Measurements from ENCODE around the gene IVL. TPM values are rescaled to one million over a fixed set of nuclear protein-coding genes. Genes with fewer than 3 reads are reported as not detected.

The IVL gene
- total RNA-seq, result 100 to 1,000 TPM; 155 to 336 (median 262) TPM

GRCh38 chr1:152907686-152908601 is at the start of gene IVL:
TSS of gene IVL (plus strand) at chr1:152908546. CDS start at chr1:152909798, 1,252 bp downstream.
- Histone ChIP-seq H3K9me3 (no peaks in the 10 kb centered on the region), H3K4me1 (peaks cover 2 to 74% (median 12%) of the 10 kb centered on the region in 3 donors), H3K27ac (peak within 1 kb of the TSS in 3 of 4 donors; percentile 67 to 84 (median 77)), H3K4me3 (peak within 1 kb of the TSS; percentile 4 to 40 (median 25)), H3K27me3 (peaks cover 0 to 30% (median 0%) of the 10 kb centered on the region in 4 donors), H3K36me3 (no peaks in the 10 kb centered on the region)
- TF ChIP-seq POLR2A (IDR thresholded peaks at IDR 0.05) (no peak), CTCF (IDR thresholded peaks at IDR 0.05) (no peak)
- intact Hi-C loops (cut with DNase I), result no loop called here
- WGBS, 2 donors, result 66 to 73% methylated on average over 4 of the region's 4 CpGs
- no peak for DNase-seq

GRCh38 chr1:152859696-152860095 is 48.6 kb upstream of the IVL start, which contains the start of gene LCE7A:
TSS of gene LCE7A (plus strand) at chr1:152859996. CDS start at chr1:152860698, 702 bp downstream.
- Histone ChIP-seq H3K9me3 (no peaks in the 10 kb centered on the region), H3K27ac (no peak within 1 kb of the TSS), H3K36me3 (no peaks in the 10 kb centered on the region), H3K4me1 (peaks cover 0 to 3% (median 0%) of the 10 kb centered on the region in 3 donors), H3K4me3 (no peak within 1 kb of the TSS), H3K27me3 (no peaks in the 10 kb centered on the region)
- intact Hi-C loops (cut with DNase I), result loop anchor here (10.0 kb wide), 1 partner anchor 205 kb away; no protein-coding TSS in a partner anchor
- WGBS, 2 donors, result 74 to 83% methylated on average over 3 of the region's 3 CpGs
- TF ChIP-seq POLR2A (IDR thresholded peaks at IDR 0.05), result no peak
- no peak for TF ChIP-seq CTCF (IDR thresholded peaks at IDR 0.05)
- no peak for DNase-seq

GRCh38 chr1:152860129-152860528 is 48.2 kb upstream of the IVL start:
- H3K36me3 ChIP-seq, result no peaks in the 10 kb centered on the region
- no peaks in the 10 kb centered on the region for H3K27me3 ChIP-seq
- intact Hi-C loops (cut with DNase I), result loop anchor here (10.0 kb wide), 1 partner anchor 205 kb away; no protein-coding TSS in a partner anchor
- WGBS, 2 donors, result 72 to 73% methylated on average over 3 of the region's 3 CpGs
- H3K4me3 ChIP-seq, result no peak overlapping the region
- TF ChIP-seq POLR2A (IDR thresholded peaks at IDR 0.05), result no peak
- TF ChIP-seq CTCF (IDR thresholded peaks at IDR 0.05), result no peak
- DNase-seq, result no peak
- H3K9me3 ChIP-seq, result no peaks in the 10 kb centered on the region
- peaks cover 0 to 3% (median 0%) of the 10 kb centered on the region in 3 donors for H3K4me1 ChIP-seq
- no peak overlapping the region for H3K27ac ChIP-seq

- no peaks in the 10 kb centered on the region for H3K27me3 ChIP-seq
- 68 to 73% methylated on average over 4 of the region's 4 CpGs for WGBS, 2 donors
- DNase-seq, result no peak
- TF ChIP-seq CTCF (IDR thresholded peaks at IDR 0.05) (no peak), POLR2A (IDR thresholded peaks at IDR 0.05) (no peak)
- H3K4me3 ChIP-seq, result no peak overlapping the region
- H3K9me3 ChIP-seq, result no peaks in the 10 kb centered on the region
- H3K4me1 ChIP-seq, result peaks cover 0 to 3% (median 0%) of the 10 kb centered on the region in 3 donors
- H3K27ac ChIP-seq, result no peak overlapping the region
- intact Hi-C loops (cut with DNase I), result loop anchor here (10.0 kb wide), 1 partner anchor 207 kb away; no protein-coding TSS in a partner anchor
- H3K36me3 ChIP-seq, result no peaks in the 10 kb centered on the region
Observed at GRCh38 chr1:152861374-152861773, 47.0 kb upstream of the IVL start.

GRCh38 chr1:152864443-152864842 is 43.9 kb upstream of the IVL start:
- no peaks in the 10 kb centered on the region for H3K27me3 ChIP-seq
- H3K4me1 ChIP-seq, result peaks cover 0 to 3% (median 0%) of the 10 kb centered on the region in 3 donors
- DNase-seq, result no peak
- intact Hi-C loops (cut with DNase I), result loop anchor here (10.0 kb wide), 1 partner anchor 210 kb away; no protein-coding TSS in a partner anchor
- no peaks in the 10 kb centered on the region for H3K9me3 ChIP-seq
- H3K27ac ChIP-seq, result no peak overlapping the region
- H3K36me3 ChIP-seq, result no peaks in the 10 kb centered on the region
- no peak overlapping the region for H3K4me3 ChIP-seq
- no peak for TF ChIP-seq POLR2A (IDR thresholded peaks at IDR 0.05)
- no peak for TF ChIP-seq CTCF (IDR thresholded peaks at IDR 0.05)
